ENCODE data around the gene LYPD4. TPM values are rescaled to one million over a fixed set of nuclear protein-coding genes. Genes with fewer than 3 reads are reported as not detected.

LYPD4 gene
- total RNA-seq, 1 experiment from 2014 or later: not detected

DNA sequence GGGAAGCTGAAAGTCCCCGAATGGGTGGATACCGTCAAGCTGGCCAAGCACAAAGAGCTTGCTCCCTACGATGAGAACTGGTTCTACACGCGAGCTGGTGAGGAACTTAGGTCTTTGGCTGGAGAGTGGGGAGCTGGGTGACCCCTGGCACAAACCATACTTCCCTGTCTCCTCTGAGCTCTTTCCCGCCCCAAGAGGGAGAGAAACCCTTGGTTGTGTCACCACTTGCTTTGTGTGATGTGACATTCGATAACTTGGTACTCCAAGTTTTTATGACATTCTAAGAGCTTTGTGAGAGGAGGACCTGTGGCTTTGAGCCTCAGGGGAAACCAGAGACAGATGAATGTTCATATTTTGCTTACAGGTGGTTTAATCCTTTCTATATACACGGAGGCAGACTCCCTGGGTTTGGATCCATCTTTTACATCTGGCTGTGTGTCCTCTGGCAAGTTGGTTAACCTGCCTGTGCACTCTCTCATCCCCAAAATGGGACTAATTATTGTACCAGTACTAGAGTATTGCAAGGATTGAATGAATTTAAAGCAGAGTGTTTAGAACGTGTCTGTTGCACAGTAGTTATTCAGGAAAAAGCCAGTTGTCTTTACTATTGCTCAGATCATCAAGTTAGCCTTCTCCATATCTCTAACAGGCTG, 16.8 kb upstream of the LYPD4 start:
- H2AFZ ChIP-seq: no peak overlapping the region
- no peaks in the 10 kb centered on the region for H3K9me2 ChIP-seq (ENCODE audit: insufficient read depth)
- TF ChIP-seq EZH2 (IDR thresholded peaks at IDR 0.05; ENCODE audit: low read depth) (no peak), CTCF (conservative IDR thresholded peaks at IDR 0.05) (no peak)
- peaks cover 52% of the 10 kb centered on the region for H3K4me1 ChIP-seq (replicated peaks; ENCODE audit: insufficient read depth)
- H3K79me2 ChIP-seq (ENCODE audit: low read depth): peaks cover 61% of the 10 kb centered on the region
- no TSS peak for BruUV-seq (replicated peaks)
- intact Hi-C loops (cut with micrococcal nuclease; ENCODE audit: unreplicated experiment): no loop called here
- H3K4me2 ChIP-seq: peak overlapping the region; percentile 96
- H3K27ac ChIP-seq: peak overlapping the region; percentile 96
- H3K36me3 ChIP-seq (ENCODE audit: low read depth): peaks cover 50% of the 10 kb centered on the region
- H3K27me3 ChIP-seq (ENCODE audit: insufficient read depth, low read depth): no peaks in the 10 kb centered on the region
- CTCF ChIA-PET: interaction anchor here (0.6 kb wide), 1 partner anchor 303 kb away, joined by 8 read pairs; no protein-coding TSS in a partner anchor
- peak overlapping the region; percentile 98 for H3K4me3 ChIP-seq
- H3F3A ChIP-seq (ENCODE audit: insufficient read depth, low read depth): peaks cover 58% of the 10 kb centered on the region
- DNase-seq: no peak
- H3K9me3 ChIP-seq (ENCODE audit: insufficient read depth, low read depth): no peaks in the 10 kb centered on the region
- H4K20me1 ChIP-seq (ENCODE audit: insufficient read depth): peaks cover 53% of the 10 kb centered on the region
- POLR2A ChIA-PET (ENCODE audit: unreplicated experiment): interaction anchor here (0.6 to 0.7 kb wide), 2 partner anchors 96 to 126 kb away, joined by 5 to 6 read pairs; no protein-coding TSS in a partner anchor

DNA sequence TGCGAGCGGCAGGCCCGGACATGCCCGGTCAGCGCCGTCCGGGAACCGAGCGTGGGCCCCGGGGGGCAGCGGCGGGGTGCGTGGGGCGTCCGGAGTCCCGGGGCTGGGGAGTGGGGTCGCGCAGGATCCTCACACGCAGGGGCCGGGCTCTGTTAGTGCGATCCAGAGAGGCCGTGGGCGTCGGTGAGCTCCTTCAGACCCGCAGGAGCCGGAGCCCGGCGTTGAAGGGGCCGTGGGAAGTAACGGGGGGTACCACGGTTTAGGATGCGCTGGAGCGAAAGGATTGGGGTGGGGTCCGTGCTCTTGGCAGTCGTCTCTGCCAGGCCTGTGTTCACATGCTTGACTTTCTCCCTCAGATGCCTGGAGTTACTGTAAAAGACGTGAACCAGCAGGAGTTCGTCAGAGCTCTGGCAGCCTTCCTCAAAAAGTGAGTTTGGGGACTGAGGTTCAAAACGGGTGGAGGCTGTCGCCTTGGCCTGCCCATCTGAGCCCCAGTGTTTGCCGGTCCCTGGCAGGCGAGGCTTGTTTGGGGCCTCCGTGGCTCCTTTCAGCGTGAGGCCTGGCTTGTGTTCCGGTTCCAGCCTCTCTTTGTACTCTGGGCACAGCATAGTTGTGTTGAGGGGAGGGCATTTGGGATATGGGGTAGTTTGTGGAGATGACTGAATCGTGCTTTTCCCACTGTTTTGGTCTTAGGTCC, 16.1 kb upstream of the LYPD4 start:
- H3K36me3 ChIP-seq (ENCODE audit: low read depth): peaks cover 47% of the 10 kb centered on the region
- H3K9me3 ChIP-seq (ENCODE audit: insufficient read depth, low read depth): no peaks in the 10 kb centered on the region
- H4K20me1 ChIP-seq (ENCODE audit: insufficient read depth): peaks cover 47% of the 10 kb centered on the region
- ChIA-PET POLR2A (ENCODE audit: unreplicated experiment) (interaction anchor here (0.5 to 0.9 kb wide), 3 partner anchors 80 to 99 kb away, joined by 3 to 5 read pairs (median 4); partner anchors contain the start of gene RABAC1), CTCF (interaction anchor here (0.6 kb wide), 2 partner anchors 85 to 304 kb away, joined by 4 to 8 read pairs; no protein-coding TSS in a partner anchor)
- H3K27me3 ChIP-seq (ENCODE audit: insufficient read depth, low read depth): no peaks in the 10 kb centered on the region
- peak overlapping the region; percentile 98 for H3K4me3 ChIP-seq
- H3K4me2 ChIP-seq: peak overlapping the region; percentile 96
- no peaks in the 10 kb centered on the region for H3K9me2 ChIP-seq (ENCODE audit: insufficient read depth)
- H2AFZ ChIP-seq: no peak overlapping the region
- no peak for DNase-seq
- H3K27ac ChIP-seq: peak overlapping the region; percentile 96
- peaks cover 51% of the 10 kb centered on the region for H3F3A ChIP-seq (ENCODE audit: insufficient read depth, low read depth)
- BruUV-seq (replicated peaks): no TSS peak
- H3K4me1 ChIP-seq (replicated peaks; ENCODE audit: insufficient read depth): peaks cover 48% of the 10 kb centered on the region
- intact Hi-C loops (cut with micrococcal nuclease; ENCODE audit: unreplicated experiment): no loop called here
- peaks cover 55% of the 10 kb centered on the region for H3K79me2 ChIP-seq (ENCODE audit: low read depth)
- no peak for TF ChIP-seq EZH2 (IDR thresholded peaks at IDR 0.05; ENCODE audit: low read depth)
- no peak for TF ChIP-seq CTCF (conservative IDR thresholded peaks at IDR 0.05)

DNA sequence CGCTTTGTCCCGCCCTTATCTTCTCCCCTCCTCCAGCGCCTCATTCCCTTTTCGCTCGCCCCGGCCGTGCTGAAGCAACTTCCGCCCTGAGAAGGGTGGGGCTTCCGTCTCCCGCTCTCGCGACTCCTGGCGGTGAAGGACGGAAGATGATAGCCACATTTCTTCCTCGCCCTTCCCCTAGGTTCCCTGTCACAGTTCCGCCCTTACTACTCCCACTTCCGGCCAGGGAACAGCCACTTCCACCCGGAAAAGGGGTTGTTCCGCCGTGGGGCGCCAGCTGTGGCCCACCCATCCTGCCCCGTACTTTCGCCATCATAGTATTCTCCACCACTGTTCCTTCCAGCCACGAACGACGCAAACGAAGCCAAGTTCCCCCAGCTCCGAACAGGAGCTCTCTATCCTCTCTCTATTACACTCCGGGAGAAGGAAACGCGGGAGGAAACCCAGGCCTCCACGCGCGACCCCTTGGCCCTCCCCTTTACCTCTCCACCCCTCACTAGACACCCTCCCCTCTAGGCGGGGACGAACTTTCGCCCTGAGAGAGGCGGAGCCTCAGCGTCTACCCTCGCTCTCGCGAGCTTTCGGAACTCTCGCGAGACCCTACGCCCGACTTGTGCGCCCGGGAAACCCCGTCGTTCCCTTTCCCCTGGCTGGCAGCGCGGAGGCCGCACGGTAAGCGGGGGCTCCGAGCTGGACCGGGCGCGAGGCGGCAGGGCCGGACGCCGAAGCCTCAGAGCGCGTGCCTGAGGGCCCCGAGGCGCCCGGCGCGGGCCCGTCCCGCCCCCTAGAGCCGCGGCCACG, 15.3 kb upstream of the LYPD4 start, which contains the start of gene RPS19:
Gene RPS19 (plus strand): TSS at position 638 of the 801 bp plus-strand sequence. CDS start 520 bp downstream, outside the sequence.
- ChIA-PET CTCF (interaction anchor here (0.6 kb wide), 1 partner anchor 84 kb away, joined by 4 read pairs; no protein-coding TSS in a partner anchor), POLR2A (ENCODE audit: unreplicated experiment) (interaction anchor here (0.5 to 0.9 kb wide), 6 partner anchors 14 to 537 kb away, joined by 3 to 4 read pairs (median 3); partner anchors contain the start of gene RABAC1)
- Histone ChIP-seq H3K27me3 (ENCODE audit: insufficient read depth, low read depth) (peaks cover 7% of the 10 kb centered on the region), H3K9me2 (ENCODE audit: insufficient read depth) (no peaks in the 10 kb centered on the region), H3F3A (ENCODE audit: insufficient read depth, low read depth) (peaks cover 43% of the 10 kb centered on the region), H3K4me2 (peak within 1 kb of the TSS; percentile 96), H2AFZ (peak within 1 kb of the TSS; percentile 86), H3K36me3 (ENCODE audit: low read depth) (peaks cover 40% of the 10 kb centered on the region), H4K20me1 (ENCODE audit: insufficient read depth) (peaks cover 40% of the 10 kb centered on the region), H3K27ac (peak within 1 kb of the TSS; percentile 96), H3K4me1 (replicated peaks; ENCODE audit: insufficient read depth) (peaks cover 41% of the 10 kb centered on the region), H3K79me2 (ENCODE audit: low read depth) (peaks cover 47% of the 10 kb centered on the region), H3K4me3 (peak within 1 kb of the TSS; percentile 98), H3K9me3 (ENCODE audit: insufficient read depth, low read depth) (no peaks in the 10 kb centered on the region)
- TF ChIP-seq CTCF (conservative IDR thresholded peaks at IDR 0.05) (peak; percentile 63), EZH2 (IDR thresholded peaks at IDR 0.05; ENCODE audit: low read depth) (no peak)
- intact Hi-C loops (cut with micrococcal nuclease; ENCODE audit: unreplicated experiment): loop anchor here (1.0 to 10.0 kb wide), 2 partner anchors 24 to 1715 kb away; no protein-coding TSS in a partner anchor
- TSS peak; percentile 83 for BruUV-seq (replicated peaks)
- peak; percentile 93 to 98 for DNase-seq

All from PC-9 (cell line).